IMR-90 (cell line): ENCODE results near the gene TCP11. TPM values are rescaled to one million over a fixed set of nuclear protein-coding genes. Genes with fewer than 3 reads are reported as not detected.

Experiments
- BHLHE40 ChIP-seq: fragments of 150-350 bp; IDR thresholded peaks from 2 replicates; pipeline ENCODE4 v1.6.1; 2016; ENCODE audit warnings: mild to moderate bottlenecking, low read depth, low read length
- CEBPB ChIP-seq: IDR thresholded peaks from 2 replicates; pipeline ENCODE4 v1.6.1; 2012; ENCODE audit warnings: low read depth, low read length, improper control_type of control experiment
- FOS ChIP-seq: fragments of 150-350 bp; IDR thresholded peaks from 2 replicates; pipeline ENCODE4 v1.6.1; 2016; ENCODE audit warnings: low read depth, low read length
- MAFK ChIP-seq: IDR thresholded peaks from 2 replicates; pipeline ENCODE4 v1.6.1; 2012; ENCODE audit warnings: low read depth, low read length, improper control_type of control experiment
- NFE2L2 ChIP-seq: fragments of 150-350 bp; IDR thresholded peaks from 2 replicates; pipeline ENCODE4 v1.6.1; 2016; ENCODE audit warnings: low read depth, mild to moderate bottlenecking, low read length
- RCOR1 ChIP-seq: IDR thresholded peaks from 2 replicates; pipeline ENCODE4 v1.6.1; 2012; ENCODE audit warnings: mild to moderate bottlenecking, low read length, improper control_type of control experiment; ENCODE audit not compliant: insufficient replicate concordance
- polyA plus RNA-seq, 3 experiments: library from polyadenylated mRNA; depleted of rRNA; stranded (reverse); fragments of >200 nt; gene quantifications; 2 replicates each; pipeline ENCODE4 v1.2.3, GENCODE V29; 2012; ENCODE audit warnings: low replicate concordance in 1 of 3
- total RNA-seq: library from RNA; depleted of rRNA; stranded (reverse); fragments of >200 nt; gene quantifications from 2 replicates; pipeline ENCODE4 v1.2.3, GENCODE V29; 2012

Gene TCP11
- total and polyA plus RNA-seq, 2 of the 4 experiments (the other 2 are of a cell fraction), result 0.34 to 0.36 TPM

DNA sequence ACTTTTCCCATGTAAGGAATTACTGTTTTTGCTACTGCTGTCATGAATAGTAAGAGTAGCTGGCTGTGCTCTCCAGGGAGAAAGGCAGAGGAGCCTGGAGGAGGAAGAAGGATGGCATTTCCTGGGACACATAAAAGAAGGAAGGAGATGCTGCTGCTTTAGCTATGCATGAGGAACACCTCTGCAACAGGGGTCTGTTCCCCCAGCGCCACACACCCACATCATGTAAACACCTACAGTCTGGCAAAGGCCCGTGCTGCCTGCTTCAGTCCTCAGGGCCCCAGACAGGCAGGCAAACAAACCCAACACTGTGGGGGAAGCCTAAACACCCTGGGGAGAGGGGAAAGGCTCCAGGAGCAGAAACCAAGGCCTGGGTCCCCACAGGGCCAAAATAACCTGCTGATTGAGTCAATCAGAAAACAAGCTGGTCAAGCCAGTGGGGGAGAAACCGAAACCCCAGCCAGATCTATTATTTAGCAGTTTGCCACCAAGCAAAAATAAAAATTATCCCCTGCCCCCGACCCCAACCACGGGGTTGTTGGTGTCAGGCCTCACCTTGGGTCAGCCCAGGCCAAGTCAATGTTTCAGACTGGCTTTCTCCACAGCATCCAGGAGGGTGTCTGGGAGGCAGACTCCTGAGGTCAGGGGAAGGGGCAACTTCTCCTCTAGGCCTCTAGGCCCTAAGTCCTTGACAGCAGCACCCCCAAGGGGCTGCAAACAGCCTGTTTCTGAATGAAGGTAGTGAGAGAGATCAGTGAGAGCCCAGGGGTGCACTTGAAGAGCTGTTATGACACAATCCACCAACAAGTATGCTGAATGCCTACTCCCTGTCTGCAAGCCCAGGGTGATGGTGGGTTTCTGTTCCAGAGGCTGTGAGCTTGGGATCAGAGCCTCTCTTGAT lies 38.0 kb upstream of the TCP11 start (continued):
- no peak for TF ChIP-seq NFE2L2
- TF ChIP-seq BHLHE40, result no peak
- no peak for TF ChIP-seq FOS
- TF ChIP-seq CEBPB, result no peak
- TF ChIP-seq RCOR1, result no peak
- TF ChIP-seq MAFK, result no peak
